Measurements from ENCODE around the gene RFC2. TPM values are rescaled to one million over a fixed set of nuclear protein-coding genes. Genes with fewer than 3 reads are reported as not detected.

RFC2 gene
- total RNA-seq, 1 donor from 2014 or later: 30.0 TPM

- TF ChIP-seq CTCF (IDR thresholded peaks at IDR 0.05; ENCODE audit: unreplicated experiment): no peak
- Mint-ChIP-seq H3K27ac (no peak overlapping the region), H3K4me3 (no peak overlapping the region), H3K4me1 (peaks cover 6% of the 10 kb centered on the region), H3K27me3 (ENCODE audit: low read depth) (no peaks in the 10 kb centered on the region), H3K9me3 (no peaks in the 10 kb centered on the region), H3K36me3 (peaks cover 54% of the 10 kb centered on the region)
- no peak for DNase-seq (ENCODE audit: low spot score in 2 of 2, unreplicated experiment in 2 of 2)
Measured at GRCh38 chr7:74191231-74191630, 63.0 kb downstream of the RFC2 start.

GRCh38 chr7:74190259-74190658 is 63.9 kb downstream of the RFC2 start:
- H3K36me3 Mint-ChIP-seq: peaks cover 54% of the 10 kb centered on the region
- no peak overlapping the region for H3K27ac Mint-ChIP-seq
- H3K27me3 Mint-ChIP-seq (ENCODE audit: low read depth): no peaks in the 10 kb centered on the region
- peaks cover 13% of the 10 kb centered on the region for H3K4me1 Mint-ChIP-seq
- DNase-seq (ENCODE audit: low spot score in 2 of 2, unreplicated experiment in 2 of 2): no peak
- H3K9me3 Mint-ChIP-seq: no peaks in the 10 kb centered on the region
- TF ChIP-seq CTCF (IDR thresholded peaks at IDR 0.05; ENCODE audit: unreplicated experiment): no peak
- no peak overlapping the region for H3K4me3 Mint-ChIP-seq

- Mint-ChIP-seq H3K4me3 (no peak overlapping the region), H3K4me1 (peaks cover 20% of the 10 kb centered on the region), H3K36me3 (peaks cover 38% of the 10 kb centered on the region), H3K9me3 (no peaks in the 10 kb centered on the region), H3K27me3 (ENCODE audit: low read depth) (no peaks in the 10 kb centered on the region), H3K27ac (peak overlapping the region; percentile 48)
- TF ChIP-seq CTCF (IDR thresholded peaks at IDR 0.05; ENCODE audit: unreplicated experiment): no peak
- no peak for DNase-seq (ENCODE audit: low spot score in 2 of 2, unreplicated experiment in 2 of 2)
Measured at GRCh38 chr7:74187915-74188675, 66.1 kb downstream of the RFC2 start.

- peaks cover 28% of the 10 kb centered on the region for H3K4me1 Mint-ChIP-seq
- H3K36me3 Mint-ChIP-seq: peaks cover 26% of the 10 kb centered on the region
- H3K27ac Mint-ChIP-seq: peak overlapping the region; percentile 34
- no peaks in the 10 kb centered on the region for H3K27me3 Mint-ChIP-seq (ENCODE audit: low read depth)
- no peak overlapping the region for H3K4me3 Mint-ChIP-seq
- no peaks in the 10 kb centered on the region for H3K9me3 Mint-ChIP-seq
- no peak for TF ChIP-seq CTCF (IDR thresholded peaks at IDR 0.05; ENCODE audit: unreplicated experiment)
- no peak for DNase-seq (ENCODE audit: low spot score in 2 of 2, unreplicated experiment in 2 of 2)
Measured at GRCh38 chr7:74185636-74186035, 68.6 kb downstream of the RFC2 start.

GRCh38 chr7:74185016-74185415 is 69.2 kb downstream of the RFC2 start:
- Mint-ChIP-seq H3K4me1 (peaks cover 28% of the 10 kb centered on the region), H3K36me3 (peaks cover 20% of the 10 kb centered on the region), H3K27me3 (ENCODE audit: low read depth) (no peaks in the 10 kb centered on the region), H3K27ac (no peak overlapping the region), H3K4me3 (no peak overlapping the region), H3K9me3 (no peaks in the 10 kb centered on the region)
- no peak for DNase-seq (ENCODE audit: low spot score in 2 of 2, unreplicated experiment in 2 of 2)
- no peak for TF ChIP-seq CTCF (IDR thresholded peaks at IDR 0.05; ENCODE audit: unreplicated experiment)
